ENCODE measurements around the gene DEFB125. TPM values are rescaled to one million over a fixed set of nuclear protein-coding genes. Genes with fewer than 3 reads are reported as not detected.

DEFB125 gene
- total and polyA plus RNA-seq, 2 experiments from 2014 or later = not detected

- H4K20me1 ChIP-seq (replicated peaks; ENCODE audit: insufficient read depth) = no peaks in the 10 kb centered on the region
- H3F3A ChIP-seq (replicated peaks; ENCODE audit: low read depth) = no peaks in the 10 kb centered on the region
- H3K27ac ChIP-seq (ENCODE audit: low read depth) = no peak overlapping the region
- H2AFZ ChIP-seq = no peak overlapping the region
- Mint-ChIP-seq H3K4me3 (no peak overlapping the region), H3K4me1 (no peaks in the 10 kb centered on the region), H3K9me3 (peaks cover 12% of the 10 kb centered on the region; the same call in 2 of the 3 replicates), H3K27me3 (ENCODE audit: insufficient read depth, low read depth, poor library complexity) (peaks cover 5% of the 10 kb centered on the region), H3K36me3 (ENCODE audit: low read depth) (no peaks in the 10 kb centered on the region), H3K27ac (no peak overlapping the region)
- H3K79me2 ChIP-seq (replicated peaks; ENCODE audit: insufficient read depth) = no peaks in the 10 kb centered on the region
- no peaks in the 10 kb centered on the region for H3K36me3 ChIP-seq (ENCODE audit: insufficient read depth)
- no peak overlapping the region for H3K4me3 ChIP-seq
- no peak for DNase-seq (ENCODE audit: low spot score)
- H3K27me3 ChIP-seq (ENCODE audit: insufficient read depth) = no peaks in the 10 kb centered on the region
- ATAC-seq = no peak
- TF ChIP-seq, protein P1, sequence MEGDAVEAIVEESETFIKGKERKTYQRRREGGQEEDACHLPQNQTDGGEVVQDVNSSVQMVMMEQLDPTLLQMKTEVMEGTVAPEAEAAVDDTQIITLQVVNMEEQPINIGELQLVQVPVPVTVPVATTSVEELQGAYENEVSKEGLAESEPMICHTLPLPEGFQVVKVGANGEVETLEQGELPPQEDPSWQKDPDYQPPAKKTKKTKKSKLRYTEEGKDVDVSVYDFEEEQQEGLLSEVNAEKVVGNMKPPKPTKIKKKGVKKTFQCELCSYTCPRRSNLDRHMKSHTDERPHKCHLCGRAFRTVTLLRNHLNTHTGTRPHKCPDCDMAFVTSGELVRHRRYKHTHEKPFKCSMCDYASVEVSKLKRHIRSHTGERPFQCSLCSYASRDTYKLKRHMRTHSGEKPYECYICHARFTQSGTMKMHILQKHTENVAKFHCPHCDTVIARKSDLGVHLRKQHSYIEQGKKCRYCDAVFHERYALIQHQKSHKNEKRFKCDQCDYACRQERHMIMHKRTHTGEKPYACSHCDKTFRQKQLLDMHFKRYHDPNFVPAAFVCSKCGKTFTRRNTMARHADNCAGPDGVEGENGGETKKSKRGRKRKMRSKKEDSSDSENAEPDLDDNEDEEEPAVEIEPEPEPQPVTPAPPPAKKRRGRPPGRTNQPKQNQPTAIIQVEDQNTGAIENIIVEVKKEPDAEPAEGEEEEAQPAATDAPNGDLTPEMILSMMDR (conservative IDR thresholded peaks at IDR 0.05; ENCODE audit: low read depth in 2 of 2) = no peak
- TF ChIP-seq ZNF331 (CRISPR knock-in tag; IDR thresholded peaks at IDR 0.05; ENCODE audit: low read depth) (no peak), ZNF114 (CRISPR knock-in tag; IDR thresholded peaks at IDR 0.05) (no peak), EZH2phosphoT487 (IDR thresholded peaks at IDR 0.05; ENCODE audit: unreplicated experiment) (no peak), REST (IDR thresholded peaks at IDR 0.05; ENCODE audit: unreplicated experiment) (no peak), CREB1 (CRISPR knock-in tag; IDR thresholded peaks at IDR 0.05; ENCODE audit: low read depth) (no peak), POLR2AphosphoS5 (IDR thresholded peaks at IDR 0.05; ENCODE audit: low read depth) (no peak), NANOG (IDR thresholded peaks at IDR 0.05; ENCODE audit: borderline replicate concordance) (no peak), ETS1 (IDR thresholded peaks at IDR 0.05) (no peak), EZH2 (IDR thresholded peaks at IDR 0.05; ENCODE audit: low read depth, unreplicated experiment) (no peak), STAT1 (IDR thresholded peaks at IDR 0.05; ENCODE audit: unreplicated experiment) (no peak), JUNB (IDR thresholded peaks at IDR 0.05; ENCODE audit: unreplicated experiment) (no peak)
- TF ChIP-seq, protein P2, sequence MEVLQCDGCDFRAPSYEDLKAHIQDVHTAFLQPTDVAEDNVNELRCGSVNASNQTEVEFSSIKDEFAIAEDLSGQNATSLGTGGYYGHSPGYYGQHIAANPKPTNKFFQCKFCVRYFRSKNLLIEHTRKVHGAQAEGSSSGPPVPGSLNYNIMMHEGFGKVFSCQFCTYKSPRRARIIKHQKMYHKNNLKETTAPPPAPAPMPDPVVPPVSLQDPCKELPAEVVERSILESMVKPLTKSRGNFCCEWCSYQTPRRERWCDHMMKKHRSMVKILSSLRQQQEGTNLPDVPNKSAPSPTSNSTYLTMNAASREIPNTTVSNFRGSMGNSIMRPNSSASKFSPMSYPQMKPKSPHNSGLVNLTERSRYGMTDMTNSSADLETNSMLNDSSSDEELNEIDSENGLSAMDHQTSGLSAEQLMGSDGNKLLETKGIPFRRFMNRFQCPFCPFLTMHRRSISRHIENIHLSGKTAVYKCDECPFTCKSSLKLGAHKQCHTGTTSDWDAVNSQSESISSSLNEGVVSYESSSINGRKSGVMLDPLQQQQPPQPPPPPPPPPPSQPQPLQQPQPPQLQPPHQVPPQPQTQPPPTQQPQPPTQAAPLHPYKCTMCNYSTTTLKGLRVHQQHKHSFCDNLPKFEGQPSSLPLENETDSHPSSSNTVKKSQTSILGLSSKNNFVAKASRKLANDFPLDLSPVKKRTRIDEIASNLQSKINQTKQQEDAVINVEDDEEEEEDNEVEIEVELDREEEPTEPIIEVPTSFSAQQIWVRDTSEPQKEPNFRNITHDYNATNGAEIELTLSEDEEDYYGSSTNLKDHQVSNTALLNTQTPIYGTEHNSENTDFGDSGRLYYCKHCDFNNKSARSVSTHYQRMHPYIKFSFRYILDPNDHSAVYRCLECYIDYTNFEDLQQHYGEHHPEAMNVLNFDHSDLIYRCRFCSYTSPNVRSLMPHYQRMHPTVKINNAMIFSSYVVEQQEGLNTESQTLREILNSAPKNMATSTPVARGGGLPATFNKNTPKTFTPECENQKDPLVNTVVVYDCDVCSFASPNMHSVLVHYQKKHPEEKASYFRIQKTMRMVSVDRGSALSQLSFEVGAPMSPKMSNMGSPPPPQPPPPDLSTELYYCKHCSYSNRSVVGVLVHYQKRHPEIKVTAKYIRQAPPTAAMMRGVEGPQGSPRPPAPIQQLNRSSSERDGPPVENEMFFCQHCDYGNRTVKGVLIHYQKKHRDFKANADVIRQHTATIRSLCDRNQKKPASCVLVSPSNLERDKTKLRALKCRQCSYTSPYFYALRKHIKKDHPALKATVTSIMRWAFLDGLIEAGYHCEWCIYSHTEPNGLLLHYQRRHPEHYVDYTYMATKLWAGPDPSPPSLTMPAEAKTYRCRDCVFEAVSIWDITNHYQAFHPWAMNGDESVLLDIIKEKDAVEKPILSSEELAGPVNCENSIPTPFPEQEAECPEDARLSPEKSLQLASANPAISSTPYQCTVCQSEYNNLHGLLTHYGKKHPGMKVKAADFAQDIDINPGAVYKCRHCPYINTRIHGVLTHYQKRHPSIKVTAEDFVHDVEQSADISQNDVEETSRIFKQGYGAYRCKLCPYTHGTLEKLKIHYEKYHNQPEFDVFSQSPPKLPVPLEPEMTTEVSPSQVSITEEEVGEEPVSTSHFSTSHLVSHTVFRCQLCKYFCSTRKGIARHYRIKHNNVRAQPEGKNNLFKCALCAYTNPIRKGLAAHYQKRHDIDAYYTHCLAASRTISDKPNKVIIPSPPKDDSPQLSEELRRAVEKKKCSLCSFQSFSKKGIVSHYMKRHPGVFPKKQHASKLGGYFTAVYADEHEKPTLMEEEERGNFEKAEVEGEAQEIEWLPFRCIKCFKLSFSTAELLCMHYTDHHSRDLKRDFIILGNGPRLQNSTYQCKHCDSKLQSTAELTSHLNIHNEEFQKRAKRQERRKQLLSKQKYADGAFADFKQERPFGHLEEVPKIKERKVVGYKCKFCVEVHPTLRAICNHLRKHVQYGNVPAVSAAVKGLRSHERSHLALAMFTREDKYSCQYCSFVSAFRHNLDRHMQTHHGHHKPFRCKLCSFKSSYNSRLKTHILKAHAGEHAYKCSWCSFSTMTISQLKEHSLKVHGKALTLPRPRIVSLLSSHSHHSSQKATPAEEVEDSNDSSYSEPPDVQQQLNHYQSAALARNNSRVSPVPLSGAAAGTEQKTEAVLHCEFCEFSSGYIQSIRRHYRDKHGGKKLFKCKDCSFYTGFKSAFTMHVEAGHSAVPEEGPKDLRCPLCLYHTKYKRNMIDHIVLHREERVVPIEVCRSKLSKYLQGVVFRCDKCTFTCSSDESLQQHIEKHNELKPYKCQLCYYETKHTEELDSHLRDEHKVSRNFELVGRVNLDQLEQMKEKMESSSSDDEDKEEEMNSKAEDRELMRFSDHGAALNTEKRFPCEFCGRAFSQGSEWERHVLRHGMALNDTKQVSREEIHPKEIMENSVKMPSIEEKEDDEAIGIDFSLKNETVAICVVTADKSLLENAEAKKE (CRISPR knock-in tag; IDR thresholded peaks at IDR 0.05) = no peak
- H3K9me2 ChIP-seq (ENCODE audit: insufficient read depth) = no peaks in the 10 kb centered on the region
- no peak overlapping the region for H3K4me2 ChIP-seq
- no peaks in the 10 kb centered on the region for H3K4me1 ChIP-seq (ENCODE audit: insufficient read depth)
Observed at GRCh38 chr20:90651-91050, 3.2 kb downstream of the DEFB125 start.
